ENCODE data around the gene TMEM52.

GRCh38 chr1:1893291-1893985 lies 25.6 kb downstream of the TMEM52 start:
- TF ChIP-seq, protein P1, sequence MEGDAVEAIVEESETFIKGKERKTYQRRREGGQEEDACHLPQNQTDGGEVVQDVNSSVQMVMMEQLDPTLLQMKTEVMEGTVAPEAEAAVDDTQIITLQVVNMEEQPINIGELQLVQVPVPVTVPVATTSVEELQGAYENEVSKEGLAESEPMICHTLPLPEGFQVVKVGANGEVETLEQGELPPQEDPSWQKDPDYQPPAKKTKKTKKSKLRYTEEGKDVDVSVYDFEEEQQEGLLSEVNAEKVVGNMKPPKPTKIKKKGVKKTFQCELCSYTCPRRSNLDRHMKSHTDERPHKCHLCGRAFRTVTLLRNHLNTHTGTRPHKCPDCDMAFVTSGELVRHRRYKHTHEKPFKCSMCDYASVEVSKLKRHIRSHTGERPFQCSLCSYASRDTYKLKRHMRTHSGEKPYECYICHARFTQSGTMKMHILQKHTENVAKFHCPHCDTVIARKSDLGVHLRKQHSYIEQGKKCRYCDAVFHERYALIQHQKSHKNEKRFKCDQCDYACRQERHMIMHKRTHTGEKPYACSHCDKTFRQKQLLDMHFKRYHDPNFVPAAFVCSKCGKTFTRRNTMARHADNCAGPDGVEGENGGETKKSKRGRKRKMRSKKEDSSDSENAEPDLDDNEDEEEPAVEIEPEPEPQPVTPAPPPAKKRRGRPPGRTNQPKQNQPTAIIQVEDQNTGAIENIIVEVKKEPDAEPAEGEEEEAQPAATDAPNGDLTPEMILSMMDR (IDR thresholded peaks at IDR 0.05; ENCODE audit: low read depth, low read length): no peak
- TF ChIP-seq EZH2phosphoT487 (IDR thresholded peaks at IDR 0.05; ENCODE audit: low read depth): no peak
